ENCODE data around the gene DKC1.

DNA sequence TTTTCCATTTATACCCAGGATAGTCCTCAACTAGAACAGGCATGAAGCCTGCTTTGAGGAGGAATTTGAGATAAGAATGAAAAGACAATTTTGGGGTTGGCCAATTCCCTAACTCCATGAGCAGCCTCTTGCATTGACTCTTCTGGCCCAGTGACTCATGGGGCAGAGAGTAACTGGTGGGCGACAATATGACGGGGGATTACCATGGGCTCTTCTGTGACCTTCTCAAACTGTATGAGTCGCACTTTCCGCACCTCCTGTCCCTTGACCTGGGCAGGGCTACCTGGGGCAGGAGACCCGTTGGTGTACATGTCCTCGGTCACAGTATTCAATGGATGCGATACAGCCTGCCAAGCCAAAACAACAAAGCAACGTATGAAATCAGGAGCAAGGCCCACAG is 29.3 kb downstream of the DKC1 start:
- TF ChIP-seq, protein P1, sequence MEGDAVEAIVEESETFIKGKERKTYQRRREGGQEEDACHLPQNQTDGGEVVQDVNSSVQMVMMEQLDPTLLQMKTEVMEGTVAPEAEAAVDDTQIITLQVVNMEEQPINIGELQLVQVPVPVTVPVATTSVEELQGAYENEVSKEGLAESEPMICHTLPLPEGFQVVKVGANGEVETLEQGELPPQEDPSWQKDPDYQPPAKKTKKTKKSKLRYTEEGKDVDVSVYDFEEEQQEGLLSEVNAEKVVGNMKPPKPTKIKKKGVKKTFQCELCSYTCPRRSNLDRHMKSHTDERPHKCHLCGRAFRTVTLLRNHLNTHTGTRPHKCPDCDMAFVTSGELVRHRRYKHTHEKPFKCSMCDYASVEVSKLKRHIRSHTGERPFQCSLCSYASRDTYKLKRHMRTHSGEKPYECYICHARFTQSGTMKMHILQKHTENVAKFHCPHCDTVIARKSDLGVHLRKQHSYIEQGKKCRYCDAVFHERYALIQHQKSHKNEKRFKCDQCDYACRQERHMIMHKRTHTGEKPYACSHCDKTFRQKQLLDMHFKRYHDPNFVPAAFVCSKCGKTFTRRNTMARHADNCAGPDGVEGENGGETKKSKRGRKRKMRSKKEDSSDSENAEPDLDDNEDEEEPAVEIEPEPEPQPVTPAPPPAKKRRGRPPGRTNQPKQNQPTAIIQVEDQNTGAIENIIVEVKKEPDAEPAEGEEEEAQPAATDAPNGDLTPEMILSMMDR (IDR thresholded peaks at IDR 0.05): no peak
- TF ChIP-seq POLR2A (IDR thresholded peaks at IDR 0.05): no peak

Measured in body of pancreas (tissue), 4 donors.